ENCODE measurements around the gene KRT76.

Gene KRT76

GRCh38 chr12:52740584-52740983, 36.6 kb downstream of the KRT76 start:
- no peak for TF ChIP-seq CTCF (IDR thresholded peaks at IDR 0.05)
- H3K4me1 Mint-ChIP-seq, result no peaks in the 10 kb centered on the region

GRCh38 chr12:52739963-52740362, 37.2 kb downstream of the KRT76 start:
- Mint-ChIP-seq H3K4me1 (no peaks in the 10 kb centered on the region), H3K36me3 (ENCODE audit: low read depth) (no peaks in the 10 kb centered on the region), H3K9me3 (no peaks in the 10 kb centered on the region), H3K27ac (no peak overlapping the region), H3K4me3 (no peak overlapping the region), H3K27me3 (ENCODE audit: low read depth, poor library complexity) (peaks cover 62% of the 10 kb centered on the region)
- TF ChIP-seq CTCF (IDR thresholded peaks at IDR 0.05), result no peak
- DNase-seq, result no peak

More at GRCh38 chr12:52740584-52740983, 36.6 kb downstream of the KRT76 start:
- DNase-seq, result no peak
- H3K9me3 Mint-ChIP-seq, result no peaks in the 10 kb centered on the region
- H3K4me3 Mint-ChIP-seq, result no peak overlapping the region
- no peak overlapping the region for H3K27ac Mint-ChIP-seq
- H3K27me3 Mint-ChIP-seq (ENCODE audit: low read depth, poor library complexity), result peaks cover 62% of the 10 kb centered on the region
- H3K36me3 Mint-ChIP-seq (ENCODE audit: low read depth), result no peaks in the 10 kb centered on the region

- H3K4me1 Mint-ChIP-seq, result no peaks in the 10 kb centered on the region
- peaks cover 4% of the 10 kb centered on the region for H3K9me3 Mint-ChIP-seq
- no peak for TF ChIP-seq CTCF (IDR thresholded peaks at IDR 0.05)
- no peak overlapping the region for H3K4me3 Mint-ChIP-seq
- no peaks in the 10 kb centered on the region for H3K36me3 Mint-ChIP-seq (ENCODE audit: low read depth)
- peaks cover 80% of the 10 kb centered on the region for H3K27me3 Mint-ChIP-seq (ENCODE audit: low read depth, poor library complexity)
- no peak for DNase-seq
- H3K27ac Mint-ChIP-seq, result no peak overlapping the region
Measured at GRCh38 chr12:52735816-52736632, 41.1 kb downstream of the KRT76 start.

GRCh38 chr12:52735106-52735505, 42.0 kb downstream of the KRT76 start:
- H3K27ac Mint-ChIP-seq, result no peak overlapping the region
- H3K4me3 Mint-ChIP-seq, result no peak overlapping the region
- H3K9me3 Mint-ChIP-seq, result peaks cover 8% of the 10 kb centered on the region
- H3K4me1 Mint-ChIP-seq, result no peaks in the 10 kb centered on the region
- no peak for TF ChIP-seq CTCF (IDR thresholded peaks at IDR 0.05)
- DNase-seq, result no peak
- peaks cover 87% of the 10 kb centered on the region for H3K27me3 Mint-ChIP-seq (ENCODE audit: low read depth, poor library complexity)
- no peaks in the 10 kb centered on the region for H3K36me3 Mint-ChIP-seq (ENCODE audit: low read depth)

GRCh38 chr12:52730793-52731192, 46.4 kb downstream of the KRT76 start:
- Mint-ChIP-seq H3K27ac (no peak overlapping the region), H3K27me3 (ENCODE audit: low read depth, poor library complexity) (peaks cover 60% of the 10 kb centered on the region), H3K9me3 (peaks cover 8% of the 10 kb centered on the region), H3K36me3 (ENCODE audit: low read depth) (no peaks in the 10 kb centered on the region), H3K4me1 (no peaks in the 10 kb centered on the region), H3K4me3 (no peak overlapping the region)
- DNase-seq, result no peak
- TF ChIP-seq CTCF (IDR thresholded peaks at IDR 0.05), result no peak

- no peak overlapping the region for H3K4me3 Mint-ChIP-seq
- no peaks in the 10 kb centered on the region for H3K36me3 Mint-ChIP-seq (ENCODE audit: low read depth)
- H3K9me3 Mint-ChIP-seq, result peaks cover 8% of the 10 kb centered on the region
- TF ChIP-seq CTCF (IDR thresholded peaks at IDR 0.05), result no peak
- no peak for DNase-seq
- peaks cover 57% of the 10 kb centered on the region for H3K27me3 Mint-ChIP-seq (ENCODE audit: low read depth, poor library complexity)
- no peak overlapping the region for H3K27ac Mint-ChIP-seq
- no peaks in the 10 kb centered on the region for H3K4me1 Mint-ChIP-seq
Measured at GRCh38 chr12:52730383-52730782, 46.8 kb downstream of the KRT76 start.
